Measurements from ENCODE around the gene ORM1.

The ORM1 gene

DNA sequence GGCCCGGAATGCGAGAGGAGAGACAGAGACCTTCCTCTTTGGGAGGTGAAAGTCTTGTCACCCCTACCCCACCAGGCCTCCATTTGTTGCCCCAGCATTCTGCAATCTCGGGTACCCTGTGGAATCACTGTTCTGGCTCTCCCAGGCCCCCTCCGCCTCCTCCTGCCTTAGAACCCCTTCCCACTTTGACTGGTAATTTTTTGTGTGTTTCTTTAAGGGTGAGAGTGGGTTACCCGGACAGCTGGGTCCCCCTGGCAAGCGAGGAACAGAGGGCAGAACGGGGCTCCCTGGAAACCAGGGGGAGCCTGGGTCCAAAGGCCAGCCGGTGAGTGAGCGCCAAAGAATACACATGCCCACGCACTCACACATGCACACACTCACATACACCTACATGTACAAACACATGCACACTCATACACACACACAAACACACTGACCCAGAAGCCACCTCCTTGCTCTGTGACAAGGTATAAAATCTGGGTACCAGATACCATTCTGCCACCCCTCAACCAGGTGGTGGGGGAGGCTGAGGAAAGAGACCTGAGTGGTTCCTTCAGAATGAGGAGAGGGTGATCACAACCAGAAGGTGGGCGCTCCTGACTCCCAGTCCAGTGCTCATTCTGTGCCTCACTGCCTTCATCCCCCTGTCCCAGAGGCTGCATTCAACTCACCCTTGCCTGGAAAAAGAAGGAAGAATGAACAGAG, 30.9 kb upstream of the ORM1 start:
- DNase-seq (ENCODE audit: low read depth, low spot score): no peak
- no peak overlapping the region for H3K4me3 ChIP-seq (ENCODE audit: low read depth, low read length)
- in situ Hi-C loops (cut with HindIII; ENCODE audit: low sequenced_read_pairs): no loop called here
- no peak for TF ChIP-seq CTCF (IDR thresholded peaks at IDR 0.05; ENCODE audit: low read depth, low read length)

GRCh38 chr9:114294664-114295063, 28.2 kb upstream of the ORM1 start:
- in situ Hi-C loops (cut with HindIII; ENCODE audit: low sequenced_read_pairs): no loop called here
- TF ChIP-seq CTCF (IDR thresholded peaks at IDR 0.05; ENCODE audit: low read depth, low read length): no peak
- no peak overlapping the region for H3K4me3 ChIP-seq (ENCODE audit: low read depth, low read length)
- no peak for DNase-seq (ENCODE audit: low read depth, low spot score)

- no peak for TF ChIP-seq CTCF (IDR thresholded peaks at IDR 0.05; ENCODE audit: low read depth, low read length)
- DNase-seq (ENCODE audit: low read depth, low spot score): no peak
- H3K4me3 ChIP-seq (ENCODE audit: low read depth, low read length): no peak overlapping the region
- in situ Hi-C loops (cut with HindIII; ENCODE audit: low sequenced_read_pairs): no loop called here
These were observed 26.6 kb upstream of the ORM1 start for GRCh38 chr9:114296338-114296737.

DNA sequence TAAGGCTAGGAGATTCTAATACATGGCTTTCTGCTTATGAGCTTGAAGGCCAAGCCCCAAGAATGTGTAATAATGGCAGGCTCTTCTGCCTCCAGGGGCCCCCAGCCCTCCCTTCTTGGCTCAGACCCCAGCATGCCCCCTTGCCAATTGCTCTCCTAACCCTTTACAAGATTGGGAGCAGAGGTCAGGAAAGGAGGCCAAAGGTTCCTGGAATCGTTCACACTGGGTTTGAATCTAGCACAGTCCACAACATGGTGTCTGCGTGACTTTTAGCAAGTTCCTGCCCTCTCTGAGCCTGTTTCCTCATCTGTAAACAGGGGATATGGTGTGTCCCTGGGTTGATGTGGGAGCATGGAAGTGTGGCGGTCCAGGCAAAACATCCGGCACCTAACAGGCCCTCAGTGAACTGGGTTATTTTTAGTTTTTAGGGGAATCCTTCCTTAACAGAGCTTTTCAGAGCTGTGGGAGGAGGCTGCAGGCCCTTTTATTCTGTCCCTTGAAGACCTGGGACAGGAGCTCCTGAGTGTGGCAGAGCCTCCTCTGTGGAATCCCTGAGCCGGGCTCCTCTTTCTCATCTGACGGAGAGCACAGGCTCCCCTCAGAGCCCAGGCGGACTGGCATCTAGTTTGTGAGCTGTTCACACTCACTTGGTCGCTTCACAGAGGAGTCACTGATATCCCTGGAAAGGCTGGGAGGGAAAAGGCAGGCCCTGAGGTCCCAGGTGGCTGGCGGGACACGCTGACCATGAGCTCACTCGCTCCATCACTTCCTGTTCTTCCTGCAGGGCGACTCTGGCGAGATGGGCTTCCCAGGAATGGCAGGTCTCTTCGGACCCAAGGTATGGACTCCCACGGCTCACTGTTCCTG, 23.4 kb upstream of the ORM1 start:
- H3K4me3 ChIP-seq (ENCODE audit: low read depth, low read length): no peak overlapping the region
- in situ Hi-C loops (cut with HindIII; ENCODE audit: low sequenced_read_pairs): no loop called here
- no peak for DNase-seq (ENCODE audit: low read depth, low spot score)
- no peak for TF ChIP-seq CTCF (IDR thresholded peaks at IDR 0.05; ENCODE audit: low read depth, low read length)

DNA sequence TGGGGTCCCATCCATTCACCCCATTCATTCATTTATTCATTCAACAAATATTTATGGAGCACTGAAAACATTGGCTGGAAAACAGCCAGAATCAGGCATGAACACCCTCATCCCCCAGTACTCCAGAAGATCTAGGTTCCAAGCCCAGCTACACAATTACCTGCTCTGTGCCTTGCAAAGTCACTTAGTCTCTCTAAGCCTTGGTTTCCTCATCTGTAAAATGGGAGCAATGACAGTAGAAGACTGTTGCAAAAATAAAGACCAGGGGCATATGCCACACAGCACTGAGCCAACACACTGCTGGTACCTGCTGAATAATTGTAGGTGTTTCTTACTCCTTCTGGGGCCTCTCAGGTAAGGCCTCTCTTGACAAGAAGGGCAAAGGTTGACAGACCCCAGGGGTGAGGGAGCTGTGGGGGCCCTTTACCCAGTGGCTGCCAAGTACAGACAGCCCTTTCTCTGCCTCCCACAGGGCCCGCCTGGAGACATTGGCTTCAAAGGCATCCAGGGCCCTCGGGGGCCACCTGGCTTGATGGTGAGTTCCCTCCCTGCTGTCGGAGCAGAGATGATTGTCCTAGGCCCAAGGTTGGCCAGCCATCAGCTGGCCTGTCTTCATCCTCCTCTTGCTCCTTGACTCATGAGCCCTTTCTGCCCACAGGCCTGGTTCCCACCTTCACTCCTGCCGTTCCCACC, 22.6 kb upstream of the ORM1 start:
- in situ Hi-C loops (cut with HindIII; ENCODE audit: low sequenced_read_pairs): no loop called here
- DNase-seq (ENCODE audit: low read depth, low spot score): no peak
- TF ChIP-seq CTCF (IDR thresholded peaks at IDR 0.05; ENCODE audit: low read depth, low read length): no peak
- no peak overlapping the region for H3K4me3 ChIP-seq (ENCODE audit: low read depth, low read length)
